K562 (cell line): ENCODE data around the gene LATS1. TPM values are rescaled to one million over a fixed set of nuclear protein-coding genes. Genes with fewer than 3 reads are reported as not detected.
A peak's percentile ranks its signal among the peaks of the same experiment; 100 is the strongest.

Source experiments
- ATF2 ChIP-seq: sonication (generic); formaldehyde crosslinking; IDR thresholded peaks from 2 replicates; pipeline ENCODE4 v1.8.1; 2022; ENCODE audit warnings: missing genetic modification reagents
- CSDE1 ChIP-seq, 2 experiments: fragments of 450-650 bp; IDR thresholded peaks; 2 replicates each; pipeline ENCODE4 v1.6.1; 2016; ENCODE audit warnings: mild to moderate bottlenecking in 1 of 2
- CUX1 ChIP-seq: fragments of 200-800 bp; sonication (Bioruptor generic); IDR thresholded peaks from 2 replicates; pipeline ENCODE4 v1.6.1; 2016; ENCODE audit warnings: missing genetic modification characterization, missing compliant biosample characterization
- DDX20 ChIP-seq: fragments of 450-650 bp; IDR thresholded peaks from 2 replicates; pipeline ENCODE4 v1.6.1; 2016; ENCODE audit warnings: missing genetic modification characterization, low read depth, mild to moderate bottlenecking, missing compliant biosample characterization, moderate library complexity
- FOXA3 ChIP-seq, 2 experiments: fragments of 450-650 bp in 1 of 2; sonication (generic) in 1 of 2; formaldehyde crosslinking; IDR thresholded peaks in 1 of 2; conservative IDR thresholded peaks in 1 of 2; 2 replicates each; pipeline versions ENCODE4 v1.4.0 to v1.8.0; 2020 to 2022; ENCODE audit warnings: mild to moderate bottlenecking in 2 of 2, missing genetic modification reagents in 1 of 2
- ID3 ChIP-seq, 2 experiments: fragments of 250-450 bp in 1 of 2; fragments of 450-650 bp in 1 of 2; sonication (Bioruptor Pico) in 1 of 2; IDR thresholded peaks; 2 replicates each; pipeline versions ENCODE4 v1.6.1 to v1.8.0; 2016 to 2021; ENCODE audit warnings: mild to moderate bottlenecking in 2 of 2, moderate library complexity in 2 of 2, missing compliant biosample characterization in 1 of 2, missing genetic modification characterization in 1 of 2
- LCOR ChIP-seq: sonication (generic); formaldehyde crosslinking; IDR thresholded peaks from 2 replicates; pipeline ENCODE4 v1.8.0; 2022; ENCODE audit warnings: mild to moderate bottlenecking, missing genetic modification reagents
- MAFF ChIP-seq: IDR thresholded peaks from 2 replicates; pipeline ENCODE4 v1.6.1; 2012; ENCODE audit warnings: low read length, improper control_type of control experiment
- RBM14 ChIP-seq: fragments of 200-400 bp; formaldehyde crosslinking; IDR thresholded peaks from 2 replicates; pipeline ENCODE4 v1.6.1; 2018; ENCODE audit warnings: low read depth, mild to moderate bottlenecking, low read length, moderate library complexity, borderline replicate concordance; ENCODE audit not compliant: insufficient read depth
- ZNF197 ChIP-seq: fragments of 200-800 bp; sonication (Bioruptor generic); IDR thresholded peaks from 2 replicates; pipeline ENCODE4 v1.6.1; 2016; ENCODE audit warnings: low read depth, missing genetic modification characterization, missing compliant biosample characterization
- ZNF609 ChIP-seq: sonication (generic); formaldehyde crosslinking; IDR thresholded peaks from 2 replicates; pipeline ENCODE4 v1.8.1; 2023; ENCODE audit warnings: missing genetic modification reagents, mild to moderate bottlenecking, borderline replicate concordance
- polyA plus RNA-seq, 8 experiments: library from polyadenylated mRNA; depleted of rRNA in 4 of 8; stranded (reverse) in 5 of 8; unstranded in 3 of 8; fragments of >200 nt; fragmentation: Nextera tagmentation in 2 of 8; fragmentation: Illumina TruSeq in 1 of 8; extraction: Ambion mirVana in 2 of 8; extraction: Trizol in 1 of 8; gene quantifications; 2 replicates each; pipeline versions ENCODE4 v1.2.1 to v1.2.3, GENCODE V29; 2011 to 2014; ENCODE audit warnings: inconsistent platforms in 1 of 8, missing spikeins in 1 of 8
- total RNA-seq, 7 experiments: library from RNA; depleted of rRNA in 6 of 7; stranded (reverse); fragments of >200 nt in 6 of 7; fragmentation: Illumina TruSeq in 2 of 7; extraction: Trizol in 2 of 7; gene quantifications; 2 replicates each; pipeline versions ENCODE4 v1.2.1 to v1.2.3, GENCODE V29; 2011 to 2021; ENCODE audit warnings: low replicate concordance in 1 of 7

Gene LATS1
- total and polyA plus RNA-seq, 9 of the 15 experiments (the other 6 are each of a cell fraction or from before 2014, with no cell fraction given): 5.0 to 36.3 (median 18.4) TPM

GRCh38 chr6:149648148-149649145, 69.5 kb downstream of the LATS1 start, which contains the start of gene KATNA1 (continued):
- TF ChIP-seq CSDE1 (IDR thresholded peaks at IDR 0.05) (no peak), ID3 (CRISPR knock-in tag; IDR thresholded peaks at IDR 0.05) (no peak), ID3 (tag; IDR thresholded peaks at IDR 0.05) (0 out of 2 replicates have a peak, but pooled peaks have one; percentile 46), ZNF197 (CRISPR knock-in tag) (no peak), DDX20 (tag) (no peak), ZNF609 (CRISPR knock-in tag) (peak; percentile 79), FOXA3 (CRISPR knock-in tag; conservative IDR thresholded peaks at IDR 0.05 in 1 of 2, IDR thresholded peaks at IDR 0.05 in 1 of 2) (0 out of 4 replicates have a peak, but pooled peaks of 1 of the 2 experiments have one; percentile 12), MAFF (no peak), LCOR (CRISPR knock-in tag) (peak; percentile 96), RBM14 (no peak), ATF2 (no peak), CUX1 (CRISPR knock-in tag) (no peak)
